Spleen (tissue), 7 donors: ENCODE results near the gene SCRN2.

Source experiments
- CTCF ChIP-seq, 11 experiments: fragments of 200-600 bp in 7 of 11; fragments of 450-650 bp in 4 of 11; sonication (generic) in 4 of 11; IDR thresholded peaks in 8 of 11; conservative IDR thresholded peaks in 3 of 11; 1 replicate in 7 of 11; 2 replicates in 4 of 11; pipeline versions ENCODE4 v1.4.0 to v1.8.0; 2016 to 2021; ENCODE audit warnings: antibody characterized with exemption in 11 of 11, inconsistent platforms in 4 of 11, mild to moderate bottlenecking in 1 of 11
- POLR2A ChIP-seq, 3 donors: fragments of 450-650 bp; IDR thresholded peaks; one replicate each; pipeline ENCODE4 v1.5.1; 2017; ENCODE audit warnings: antibody characterized with exemption in 3 of 3, mild to moderate bottlenecking in 1 of 3
- POLR2AphosphoS5 ChIP-seq, 3 donors: sonication (generic); formaldehyde crosslinking; IDR thresholded peaks; one replicate each; pipeline ENCODE4 v1.5.1; 2017; ENCODE audit warnings: antibody characterized with exemption in 3 of 3
- donor health status: DM: no; HTN: no; CAD: no; lungs with moderate emphysema.
- donor health status: DM: no; HTN: no; CAD: no.
- donor health status: DM: no; HTN: no; CAD: no.

- TF ChIP-seq CTCF (IDR thresholded peaks at IDR 0.05 in 8 of 11, conservative IDR thresholded peaks at IDR 0.05 in 3 of 11) (no peak), POLR2A (IDR thresholded peaks at IDR 0.05) (no peak), POLR2AphosphoS5 (IDR thresholded peaks at IDR 0.05) (no peak)
Measured at GRCh38 chr17:47864791-47865216, 23.7 kb upstream of the SCRN2 start.
